ENCODE data around the gene GPATCH3.
"Not testable (repeated sequence)": the region's sequence is repeated elsewhere in the genome, so short reads cannot be mapped to it uniquely, and the experiment has no call there.

GPATCH3 gene

DNA sequence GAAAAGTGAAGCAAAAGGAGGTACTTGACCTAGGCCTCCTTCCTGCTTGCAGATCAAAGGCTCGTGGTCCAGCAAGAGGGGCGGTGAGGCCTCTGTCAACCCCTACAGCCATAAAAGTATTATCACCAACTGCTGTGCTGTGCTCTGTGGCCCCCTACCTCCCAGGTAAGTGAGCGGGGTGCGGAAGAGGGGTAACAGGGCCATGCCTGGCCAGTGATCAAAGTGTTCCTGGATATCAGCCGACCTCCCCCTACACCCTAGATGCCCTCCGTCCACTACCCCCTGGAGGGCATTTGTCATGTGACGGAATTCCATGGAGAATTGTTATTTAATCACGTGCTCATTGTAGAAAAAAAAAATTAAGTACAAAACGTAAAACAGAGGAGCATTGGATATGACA is 47.6 kb downstream of the GPATCH3 start:
- TF ChIP-seq, protein P1, sequence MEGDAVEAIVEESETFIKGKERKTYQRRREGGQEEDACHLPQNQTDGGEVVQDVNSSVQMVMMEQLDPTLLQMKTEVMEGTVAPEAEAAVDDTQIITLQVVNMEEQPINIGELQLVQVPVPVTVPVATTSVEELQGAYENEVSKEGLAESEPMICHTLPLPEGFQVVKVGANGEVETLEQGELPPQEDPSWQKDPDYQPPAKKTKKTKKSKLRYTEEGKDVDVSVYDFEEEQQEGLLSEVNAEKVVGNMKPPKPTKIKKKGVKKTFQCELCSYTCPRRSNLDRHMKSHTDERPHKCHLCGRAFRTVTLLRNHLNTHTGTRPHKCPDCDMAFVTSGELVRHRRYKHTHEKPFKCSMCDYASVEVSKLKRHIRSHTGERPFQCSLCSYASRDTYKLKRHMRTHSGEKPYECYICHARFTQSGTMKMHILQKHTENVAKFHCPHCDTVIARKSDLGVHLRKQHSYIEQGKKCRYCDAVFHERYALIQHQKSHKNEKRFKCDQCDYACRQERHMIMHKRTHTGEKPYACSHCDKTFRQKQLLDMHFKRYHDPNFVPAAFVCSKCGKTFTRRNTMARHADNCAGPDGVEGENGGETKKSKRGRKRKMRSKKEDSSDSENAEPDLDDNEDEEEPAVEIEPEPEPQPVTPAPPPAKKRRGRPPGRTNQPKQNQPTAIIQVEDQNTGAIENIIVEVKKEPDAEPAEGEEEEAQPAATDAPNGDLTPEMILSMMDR (IDR thresholded peaks at IDR 0.05; ENCODE audit: insufficient read depth, missing control alignments), result no peak
- DNase-seq (ENCODE audit: insufficient read length, low spot score) (no peak), FAIRE-seq (no peak)

DNA sequence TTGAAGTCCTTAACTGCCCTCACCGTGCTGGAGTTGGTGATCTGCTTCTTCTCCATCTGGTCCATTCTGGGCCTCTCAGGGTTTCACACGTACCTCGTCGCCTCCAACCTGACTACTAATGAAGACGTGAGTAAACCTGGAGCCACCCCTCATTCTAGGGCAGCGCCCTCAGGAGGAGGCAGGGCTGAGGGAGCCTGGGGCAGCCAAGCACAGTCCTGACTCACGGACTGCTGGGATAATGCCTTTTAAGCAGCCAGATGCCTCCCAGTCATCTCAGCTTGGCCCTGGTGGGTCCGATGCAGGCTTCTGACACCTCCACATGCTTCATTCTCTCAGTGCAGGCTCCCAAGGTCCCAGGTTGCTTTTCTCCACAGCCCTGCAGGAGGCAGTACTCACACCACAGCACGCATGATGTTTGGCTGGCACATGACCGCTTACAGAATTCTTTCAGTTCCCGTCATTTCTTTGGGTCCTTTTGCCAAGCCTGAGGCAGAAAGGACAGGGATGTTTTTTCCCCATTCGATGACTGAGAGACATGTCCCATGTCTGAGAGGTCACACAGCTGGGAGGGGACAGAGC is 49.1 kb downstream of the GPATCH3 start:
- FAIRE-seq, result no peak
- no peak for DNase-seq (ENCODE audit: insufficient read length, low spot score)
- TF ChIP-seq, protein P1 (IDR thresholded peaks at IDR 0.05; ENCODE audit: insufficient read depth, missing control alignments), result no peak

DNA sequence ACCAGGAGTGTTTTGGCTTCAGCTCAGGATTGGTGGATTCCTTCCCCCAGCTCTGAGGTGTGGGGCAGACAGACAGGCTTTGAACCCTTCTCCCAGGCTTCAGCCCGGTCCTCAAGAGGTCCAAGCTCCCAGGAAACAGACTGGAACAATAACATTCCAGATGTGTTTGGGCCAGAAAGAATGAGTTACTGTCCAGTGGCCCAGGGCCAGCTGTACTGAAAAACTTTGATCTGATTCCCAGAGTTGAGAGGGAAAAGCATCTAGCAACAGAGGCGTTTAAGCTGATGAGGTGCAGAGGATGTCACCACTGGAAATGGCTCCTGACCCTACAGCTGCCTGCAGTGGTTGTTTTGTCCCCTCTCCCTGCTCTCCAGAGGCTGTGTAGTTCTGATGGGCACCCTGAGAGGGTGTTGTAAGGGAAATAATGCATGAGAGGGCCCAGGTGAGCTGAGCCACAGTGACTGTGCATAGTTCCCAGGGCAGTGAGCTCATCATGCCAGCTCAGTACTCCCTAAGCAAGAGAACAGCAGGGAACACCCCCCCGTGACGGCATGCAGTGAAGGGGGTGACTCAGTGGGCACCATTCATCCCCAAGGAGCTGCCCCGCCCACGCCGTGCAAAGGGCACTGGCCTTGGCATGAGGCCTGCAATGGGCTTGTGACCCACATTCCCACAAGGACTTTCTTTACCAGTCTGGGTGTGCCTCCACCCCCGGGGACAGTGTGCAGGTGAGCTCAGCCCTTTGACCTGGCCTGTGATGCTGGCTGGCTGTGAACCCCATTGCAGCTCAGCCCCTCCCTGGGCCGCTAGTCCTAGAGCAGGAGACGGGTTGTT is 51.1 kb downstream of the GPATCH3 start:
- FAIRE-seq (no peak), DNase-seq (ENCODE audit: insufficient read length, low spot score) (no peak)
- TF ChIP-seq, protein P1 (IDR thresholded peaks at IDR 0.05; ENCODE audit: insufficient read depth, missing control alignments), result no peak

DNA sequence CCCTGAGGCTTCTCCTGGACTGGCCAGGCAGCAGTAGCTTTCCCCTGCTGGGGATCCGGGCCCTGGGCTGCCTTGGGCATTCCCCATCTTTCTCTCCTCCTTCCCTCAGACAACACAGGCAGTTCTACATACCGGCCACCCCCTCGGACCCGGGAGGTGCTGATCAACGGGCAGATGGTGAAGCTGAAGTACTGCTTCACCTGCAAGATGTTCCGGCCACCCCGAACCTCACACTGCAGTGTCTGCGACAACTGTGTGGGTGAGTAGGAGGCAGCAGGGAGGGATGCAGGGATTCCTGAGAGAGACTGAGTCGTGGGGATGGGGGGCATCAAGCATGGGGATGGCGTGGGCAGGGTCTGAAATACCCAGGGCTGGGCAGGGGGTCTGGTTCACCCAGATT is 51.8 kb downstream of the GPATCH3 start:
- no peak for DNase-seq (ENCODE audit: insufficient read length, low spot score)
- TF ChIP-seq, protein P1 (IDR thresholded peaks at IDR 0.05; ENCODE audit: insufficient read depth, missing control alignments), result no peak
- FAIRE-seq, result no peak

DNA sequence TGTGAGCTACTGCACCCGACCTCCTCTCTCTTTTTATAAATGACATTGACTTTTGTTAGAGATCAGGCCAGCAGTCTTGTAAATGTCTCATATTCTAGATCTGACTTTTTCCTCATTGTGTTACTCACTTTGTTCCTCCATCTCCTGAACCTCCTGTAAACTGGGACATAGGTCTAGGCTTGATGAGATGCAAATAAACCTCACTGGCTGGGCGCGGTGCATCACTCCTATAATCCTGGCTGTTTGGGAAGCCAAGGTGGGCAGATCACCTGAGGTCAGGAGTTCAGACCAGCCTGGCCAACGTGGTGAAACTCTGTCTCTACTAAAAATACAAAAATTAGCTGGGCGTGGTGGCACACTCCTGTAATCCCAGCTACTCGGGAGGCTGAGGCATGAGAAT is 52.4 kb downstream of the GPATCH3 start:
- FAIRE-seq; DNase-seq (ENCODE audit: insufficient read length, low spot score): not testable (repeated sequence)

DNA sequence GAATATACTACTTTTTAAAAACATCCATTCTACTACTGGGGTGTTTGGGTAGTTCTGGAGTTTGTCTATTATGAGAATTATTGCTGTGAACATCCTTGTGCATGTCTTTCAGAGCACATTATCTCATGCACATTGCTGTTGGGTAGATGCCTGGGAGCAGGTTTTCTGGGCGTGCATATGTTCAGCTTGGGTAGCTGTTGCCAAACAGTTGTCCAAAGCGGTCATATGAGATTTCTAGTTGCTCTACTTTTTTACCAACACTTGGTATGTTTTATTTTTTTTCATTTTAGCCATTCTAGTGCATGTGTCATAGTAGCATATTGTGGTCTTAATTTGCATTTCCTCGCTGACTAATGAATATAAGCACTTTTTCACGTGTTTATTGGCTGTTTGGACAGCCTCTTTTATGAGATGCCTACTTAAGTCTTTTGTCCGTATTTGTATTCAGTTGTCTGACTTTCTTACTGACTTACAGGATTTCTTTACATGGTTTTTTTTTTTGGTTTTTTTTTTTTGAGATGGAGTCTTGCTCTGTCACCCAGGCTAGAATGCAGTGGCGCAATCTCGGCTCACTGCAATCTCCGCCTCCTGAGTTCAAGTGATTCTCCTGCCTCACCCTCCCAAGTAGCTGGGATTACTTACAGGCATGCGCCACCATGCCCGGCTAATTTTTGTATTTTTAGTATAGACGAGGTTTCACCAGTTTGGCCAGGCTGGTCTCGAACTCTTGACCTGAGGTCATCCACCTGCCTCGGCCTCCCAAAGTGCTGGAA is 55.7 kb downstream of the GPATCH3 start:
- FAIRE-seq, result no peak
- no peak for DNase-seq (ENCODE audit: insufficient read length, low spot score)
- TF ChIP-seq, protein P1 (IDR thresholded peaks at IDR 0.05; ENCODE audit: insufficient read depth, missing control alignments), result no peak
